Measurements from ENCODE around the gene SMOC1. TPM values are rescaled to one million over a fixed set of nuclear protein-coding genes. Genes with fewer than 3 reads are reported as not detected.

Gene SMOC1
- total RNA-seq, 1 donor from 2014 or later: 10.9 TPM

DNA sequence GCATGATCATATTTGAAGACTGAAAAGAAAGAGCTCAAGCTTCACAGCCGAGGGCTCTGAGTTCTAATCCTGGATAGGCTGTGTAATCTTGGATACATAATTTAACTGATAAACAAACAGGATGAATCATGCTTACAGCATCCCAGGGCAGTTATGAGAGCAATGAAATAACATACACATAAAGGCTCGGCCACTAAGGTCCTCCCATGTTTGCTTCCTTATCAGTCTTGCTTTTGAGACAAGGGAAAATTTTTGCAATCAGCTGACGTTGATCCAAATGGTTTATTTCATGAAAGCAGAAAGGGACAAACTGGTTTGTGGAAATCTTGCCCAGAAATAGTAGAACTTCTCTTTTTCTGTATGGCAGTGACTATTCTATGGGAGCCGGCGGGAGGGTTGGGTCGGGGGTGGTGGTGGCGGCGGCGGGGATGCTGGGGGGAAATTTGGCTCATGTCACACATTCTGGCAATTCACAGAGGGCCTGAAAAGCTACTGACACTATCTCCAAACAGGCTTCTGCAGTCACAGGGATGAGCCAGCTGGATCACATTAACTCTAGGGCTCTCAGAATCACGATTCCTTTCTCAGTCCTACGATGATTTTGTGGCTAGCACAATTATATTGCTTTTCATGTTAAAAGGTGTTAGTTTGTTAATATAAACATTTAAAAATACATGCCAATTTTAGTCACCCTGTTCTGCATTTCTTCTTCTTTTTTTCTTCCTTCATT lies 185.1 kb downstream of the SMOC1 start:
- no peaks in the 10 kb centered on the region for H3K36me3 Mint-ChIP-seq (ENCODE audit: insufficient read depth)
- TF ChIP-seq, protein P1, sequence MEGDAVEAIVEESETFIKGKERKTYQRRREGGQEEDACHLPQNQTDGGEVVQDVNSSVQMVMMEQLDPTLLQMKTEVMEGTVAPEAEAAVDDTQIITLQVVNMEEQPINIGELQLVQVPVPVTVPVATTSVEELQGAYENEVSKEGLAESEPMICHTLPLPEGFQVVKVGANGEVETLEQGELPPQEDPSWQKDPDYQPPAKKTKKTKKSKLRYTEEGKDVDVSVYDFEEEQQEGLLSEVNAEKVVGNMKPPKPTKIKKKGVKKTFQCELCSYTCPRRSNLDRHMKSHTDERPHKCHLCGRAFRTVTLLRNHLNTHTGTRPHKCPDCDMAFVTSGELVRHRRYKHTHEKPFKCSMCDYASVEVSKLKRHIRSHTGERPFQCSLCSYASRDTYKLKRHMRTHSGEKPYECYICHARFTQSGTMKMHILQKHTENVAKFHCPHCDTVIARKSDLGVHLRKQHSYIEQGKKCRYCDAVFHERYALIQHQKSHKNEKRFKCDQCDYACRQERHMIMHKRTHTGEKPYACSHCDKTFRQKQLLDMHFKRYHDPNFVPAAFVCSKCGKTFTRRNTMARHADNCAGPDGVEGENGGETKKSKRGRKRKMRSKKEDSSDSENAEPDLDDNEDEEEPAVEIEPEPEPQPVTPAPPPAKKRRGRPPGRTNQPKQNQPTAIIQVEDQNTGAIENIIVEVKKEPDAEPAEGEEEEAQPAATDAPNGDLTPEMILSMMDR (IDR thresholded peaks at IDR 0.05; ENCODE audit: unreplicated experiment): no peak
- no peaks in the 10 kb centered on the region for H3K4me1 Mint-ChIP-seq (ENCODE audit: low read depth)
- no peaks in the 10 kb centered on the region for H3K9me3 Mint-ChIP-seq (ENCODE audit: low read depth)
- no peak for DNase-seq (ENCODE audit: low spot score, unreplicated experiment)
- no peak overlapping the region for H3K27ac Mint-ChIP-seq
- H3K4me3 Mint-ChIP-seq (ENCODE audit: low read depth): no peak overlapping the region
- H3K27me3 Mint-ChIP-seq: peaks cover 15% of the 10 kb centered on the region

DNA sequence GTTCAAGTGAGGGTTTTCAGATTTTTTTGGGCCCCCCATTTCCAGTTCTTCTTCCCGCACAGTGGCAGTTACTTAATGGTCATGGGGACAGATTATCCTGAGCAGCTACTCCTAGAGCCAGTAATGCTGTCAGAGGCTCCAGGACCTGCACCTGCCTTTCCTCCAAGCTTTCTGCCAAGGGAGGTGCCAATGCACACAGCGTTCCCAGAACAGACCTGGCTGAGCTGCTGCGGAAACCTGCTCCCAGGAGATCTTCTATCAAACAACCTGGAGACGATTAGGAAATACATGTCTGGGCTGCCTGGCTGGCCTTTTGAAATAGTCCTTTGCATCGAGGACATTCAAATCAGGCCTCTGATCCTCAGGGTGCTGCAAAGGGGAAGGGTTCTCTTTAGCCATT lies 188.6 kb downstream of the SMOC1 start:
- H3K9me3 Mint-ChIP-seq (ENCODE audit: low read depth): no peaks in the 10 kb centered on the region
- H3K36me3 Mint-ChIP-seq (ENCODE audit: insufficient read depth): no peaks in the 10 kb centered on the region
- no peak overlapping the region for H3K4me3 Mint-ChIP-seq (ENCODE audit: low read depth)
- no peak overlapping the region for H3K27ac Mint-ChIP-seq
- no peaks in the 10 kb centered on the region for H3K4me1 Mint-ChIP-seq (ENCODE audit: low read depth)
- peaks cover 10% of the 10 kb centered on the region for H3K27me3 Mint-ChIP-seq
- DNase-seq (ENCODE audit: low spot score, unreplicated experiment): no peak
- TF ChIP-seq, protein P1 (IDR thresholded peaks at IDR 0.05; ENCODE audit: unreplicated experiment): no peak

DNA sequence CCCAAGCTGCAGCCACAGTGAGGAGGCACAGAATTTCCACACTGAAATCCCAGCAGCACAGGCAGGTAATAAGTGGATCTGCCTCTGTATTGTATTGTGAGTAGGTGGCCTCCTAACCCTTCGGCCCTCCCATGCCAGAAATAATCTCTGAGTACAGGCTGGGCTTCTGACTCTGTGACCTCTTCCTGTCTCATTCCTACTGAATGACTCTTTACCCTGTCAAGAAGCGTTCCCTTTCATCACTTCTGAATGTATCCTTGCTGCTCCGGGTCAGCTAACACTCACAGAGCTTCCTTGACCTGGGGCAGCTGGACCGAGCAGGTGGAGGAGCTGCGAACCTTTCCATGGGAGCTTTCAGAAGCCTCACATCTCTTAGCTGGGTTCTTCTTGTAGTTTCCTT lies 190.0 kb downstream of the SMOC1 start:
- no peaks in the 10 kb centered on the region for H3K36me3 Mint-ChIP-seq (ENCODE audit: insufficient read depth)
- H3K4me1 Mint-ChIP-seq (ENCODE audit: low read depth): no peaks in the 10 kb centered on the region
- no peak overlapping the region for H3K4me3 Mint-ChIP-seq (ENCODE audit: low read depth)
- DNase-seq (ENCODE audit: low spot score, unreplicated experiment): no peak
- TF ChIP-seq, protein P1 (IDR thresholded peaks at IDR 0.05; ENCODE audit: unreplicated experiment): no peak
- H3K9me3 Mint-ChIP-seq (ENCODE audit: low read depth): no peaks in the 10 kb centered on the region
- peaks cover 5% of the 10 kb centered on the region for H3K27me3 Mint-ChIP-seq
- no peak overlapping the region for H3K27ac Mint-ChIP-seq

- DNase-seq (ENCODE audit: low spot score, unreplicated experiment): peak; percentile 55
- Mint-ChIP-seq H3K4me1 (ENCODE audit: low read depth) (no peaks in the 10 kb centered on the region), H3K27ac (no peak overlapping the region), H3K4me3 (ENCODE audit: low read depth) (no peak overlapping the region), H3K9me3 (ENCODE audit: low read depth) (no peaks in the 10 kb centered on the region), H3K27me3 (no peaks in the 10 kb centered on the region), H3K36me3 (ENCODE audit: insufficient read depth) (no peaks in the 10 kb centered on the region)
- TF ChIP-seq, protein P1 (IDR thresholded peaks at IDR 0.05; ENCODE audit: unreplicated experiment): peak; percentile 95
Observed at GRCh38 chr14:70073924-70074566, 194.8 kb downstream of the SMOC1 start.

DNA sequence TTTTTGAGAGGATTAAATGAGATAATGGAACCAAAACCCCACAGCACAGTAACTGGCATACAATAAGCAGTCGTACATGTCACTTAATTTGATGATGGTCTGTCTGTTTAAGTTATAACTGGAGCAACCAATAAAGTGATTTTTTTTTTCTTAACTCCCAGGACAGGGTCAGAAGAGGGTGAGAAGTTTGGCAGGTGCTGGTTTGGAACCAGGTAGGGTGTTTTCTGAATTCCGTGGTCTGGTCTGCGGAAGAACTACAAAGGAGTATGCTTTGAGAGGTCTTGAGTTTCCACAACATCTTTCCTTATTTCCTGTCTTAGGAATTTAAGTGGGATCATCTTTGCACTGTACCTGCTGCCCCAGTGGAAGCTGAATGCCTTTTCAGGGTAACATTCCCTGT lies 197.8 kb downstream of the SMOC1 start:
- Mint-ChIP-seq H3K36me3 (ENCODE audit: insufficient read depth) (no peaks in the 10 kb centered on the region), H3K4me3 (ENCODE audit: low read depth) (no peak overlapping the region), H3K4me1 (ENCODE audit: low read depth) (no peaks in the 10 kb centered on the region), H3K9me3 (ENCODE audit: low read depth) (no peaks in the 10 kb centered on the region), H3K27ac (no peak overlapping the region), H3K27me3 (peaks cover 10% of the 10 kb centered on the region)
- DNase-seq (ENCODE audit: low spot score, unreplicated experiment): no peak
- TF ChIP-seq, protein P1 (IDR thresholded peaks at IDR 0.05; ENCODE audit: unreplicated experiment): no peak

All from progenitor cell of endocrine pancreas (in vitro differentiated cells).